ENCODE measurements around the gene HNRNPUL2.
A peak's percentile ranks its signal among the peaks of the same experiment; 100 is the strongest.
"Not testable (repeated sequence)": the region's sequence is repeated elsewhere in the genome, so short reads cannot be mapped to it uniquely, and the experiment has no call there.

HNRNPUL2 gene

GRCh38 chr11:62727165-62727871, at the start of gene HNRNPUL2:
HNRNPUL2 (minus strand) TSS chr11:62727457; CDS start chr11:62727156, 301 bp downstream.
- Mint-ChIP-seq H3K4me3 (peak within 1 kb of the TSS; percentile 97), H3K9me3 (no peaks in the 10 kb centered on the region), H3K27ac (ENCODE audit: low read depth) (peak within 1 kb of the TSS; percentile 96), H3K27me3 (no peaks in the 10 kb centered on the region), H3K4me1 (peaks cover 43% of the 10 kb centered on the region), H3K36me3 (ENCODE audit: insufficient read depth) (peaks cover 63% of the 10 kb centered on the region)
- peak; percentile 82 for ATAC-seq (replicated peaks; ENCODE audit: extremely low read depth, poor library complexity, severe bottlenecking)
- DNase-seq (ENCODE audit: low spot score in 2 of 2): peak; percentile 95 to 99

GRCh38 chr11:62775646-62776045, 48.4 kb upstream of the HNRNPUL2 start:
- H3K4me3 Mint-ChIP-seq: no peak overlapping the region
- no peaks in the 10 kb centered on the region for H3K9me3 Mint-ChIP-seq
- H3K4me1 Mint-ChIP-seq: peaks cover 14% of the 10 kb centered on the region
- no peak for DNase-seq (ENCODE audit: low spot score in 2 of 2)
- peaks cover 16% of the 10 kb centered on the region for H3K36me3 Mint-ChIP-seq (ENCODE audit: insufficient read depth)
- no peak overlapping the region for H3K27ac Mint-ChIP-seq (ENCODE audit: low read depth)
- no peak for ATAC-seq (replicated peaks; ENCODE audit: extremely low read depth, poor library complexity, severe bottlenecking)
- H3K27me3 Mint-ChIP-seq: no peaks in the 10 kb centered on the region

- Mint-ChIP-seq H3K27ac (ENCODE audit: low read depth) (no peak overlapping the region), H3K4me3 (no peak overlapping the region), H3K4me1 (peaks cover 22% of the 10 kb centered on the region), H3K27me3 (no peaks in the 10 kb centered on the region), H3K9me3 (no peaks in the 10 kb centered on the region), H3K36me3 (ENCODE audit: insufficient read depth) (peaks cover 16% of the 10 kb centered on the region)
- DNase-seq (ENCODE audit: low spot score in 2 of 2): no peak
- no peak for ATAC-seq (replicated peaks; ENCODE audit: extremely low read depth, poor library complexity, severe bottlenecking)
Measured at GRCh38 chr11:62774407-62774806, 47.1 kb upstream of the HNRNPUL2 start.

- peak within 1 kb of the TSS; percentile 96 for H3K27ac Mint-ChIP-seq (ENCODE audit: low read depth)
- ATAC-seq (replicated peaks; ENCODE audit: extremely low read depth, poor library complexity, severe bottlenecking) (peak; percentile 83), DNase-seq (ENCODE audit: low spot score in 2 of 2) (peak; percentile 74 to 76)
- peaks cover 9% of the 10 kb centered on the region for H3K36me3 Mint-ChIP-seq (ENCODE audit: insufficient read depth)
- H3K27me3 Mint-ChIP-seq: no peaks in the 10 kb centered on the region
- peak within 1 kb of the TSS; percentile 94 for H3K4me3 Mint-ChIP-seq
- peaks cover 22% of the 10 kb centered on the region for H3K4me1 Mint-ChIP-seq
- H3K9me3 Mint-ChIP-seq: no peaks in the 10 kb centered on the region
Measured at GRCh38 chr11:62771144-62772021, 44.1 kb upstream of the HNRNPUL2 start, which contains the start of gene TAF6L. TAF6L (plus strand) TSS chr11:62771396; CDS start chr11:62775784, 4,388 bp downstream.

GRCh38 chr11:62770778-62771143, 43.5 kb upstream of the HNRNPUL2 start:
- no peaks in the 10 kb centered on the region for H3K9me3 Mint-ChIP-seq
- peak overlapping the region; percentile 94 for H3K4me3 Mint-ChIP-seq
- H3K4me1 Mint-ChIP-seq: peaks cover 22% of the 10 kb centered on the region
- DNase-seq (ENCODE audit: low spot score in 2 of 2): no peak
- H3K27ac Mint-ChIP-seq (ENCODE audit: low read depth): peak overlapping the region; percentile 96
- no peak for ATAC-seq (replicated peaks; ENCODE audit: extremely low read depth, poor library complexity, severe bottlenecking)
- no peaks in the 10 kb centered on the region for H3K27me3 Mint-ChIP-seq
- H3K36me3 Mint-ChIP-seq (ENCODE audit: insufficient read depth): peaks cover 13% of the 10 kb centered on the region

GRCh38 chr11:62760867-62761227, 33.6 kb upstream of the HNRNPUL2 start:
- H3K27me3 Mint-ChIP-seq; DNase-seq (ENCODE audit: low spot score in 2 of 2); ATAC-seq (replicated peaks; ENCODE audit: extremely low read depth, poor library complexity, severe bottlenecking); H3K9me3 Mint-ChIP-seq: not testable (repeated sequence)
- Mint-ChIP-seq H3K27ac (ENCODE audit: low read depth) (peak overlapping the region; percentile 89), H3K4me3 (peak overlapping the region; percentile 93), H3K4me1 (peaks cover 21% of the 10 kb centered on the region), H3K36me3 (ENCODE audit: insufficient read depth) (peaks cover 20% of the 10 kb centered on the region)

- H3K36me3 Mint-ChIP-seq (ENCODE audit: insufficient read depth): peaks cover 18% of the 10 kb centered on the region
- H3K27me3 Mint-ChIP-seq: no peaks in the 10 kb centered on the region
- H3K9me3 Mint-ChIP-seq: no peaks in the 10 kb centered on the region
- DNase-seq (ENCODE audit: low spot score in 2 of 2) (no peak), ATAC-seq (replicated peaks; ENCODE audit: extremely low read depth, poor library complexity, severe bottlenecking) (no peak)
- H3K4me1 Mint-ChIP-seq: peaks cover 27% of the 10 kb centered on the region
- peak overlapping the region; percentile 74 for H3K27ac Mint-ChIP-seq (ENCODE audit: low read depth)
- H3K4me3 Mint-ChIP-seq: no peak overlapping the region
Measured at GRCh38 chr11:62757846-62758788, 30.9 kb upstream of the HNRNPUL2 start.

- peaks cover 8% of the 10 kb centered on the region for H3K36me3 Mint-ChIP-seq (ENCODE audit: insufficient read depth)
- DNase-seq (ENCODE audit: low spot score in 2 of 2) (no peak), ATAC-seq (replicated peaks; ENCODE audit: extremely low read depth, poor library complexity, severe bottlenecking) (no peak)
- H3K27me3 Mint-ChIP-seq: no peaks in the 10 kb centered on the region
- no peak overlapping the region for H3K27ac Mint-ChIP-seq (ENCODE audit: low read depth)
- H3K4me1 Mint-ChIP-seq: peaks cover 12% of the 10 kb centered on the region
- peak overlapping the region; percentile 88 for H3K4me3 Mint-ChIP-seq
- no peaks in the 10 kb centered on the region for H3K9me3 Mint-ChIP-seq
Measured at GRCh38 chr11:62755086-62755615, 27.9 kb upstream of the HNRNPUL2 start.

- Mint-ChIP-seq H3K27me3 (no peaks in the 10 kb centered on the region), H3K27ac (ENCODE audit: low read depth) (peak within 1 kb of the TSS; percentile 88), H3K36me3 (ENCODE audit: insufficient read depth) (peaks cover 12% of the 10 kb centered on the region), H3K9me3 (no peaks in the 10 kb centered on the region), H3K4me1 (peaks cover 14% of the 10 kb centered on the region), H3K4me3 (peak within 1 kb of the TSS; percentile 88)
- ATAC-seq (replicated peaks; ENCODE audit: extremely low read depth, poor library complexity, severe bottlenecking) (peak; percentile 97), DNase-seq (ENCODE audit: low spot score in 2 of 2) (peak; percentile 92 to 96)
Measured at GRCh38 chr11:62753736-62754603, 26.7 kb upstream of the HNRNPUL2 start, which contains the start of gene ZBTB3. ZBTB3 (minus strand) TSS chr11:62754160; CDS start chr11:62753664, 496 bp downstream.

GRCh38 chr11:62752994-62753735, 25.9 kb upstream of the HNRNPUL2 start:
- H3K27me3 Mint-ChIP-seq: no peaks in the 10 kb centered on the region
- peak overlapping the region; percentile 88 for H3K4me3 Mint-ChIP-seq
- H3K36me3 Mint-ChIP-seq (ENCODE audit: insufficient read depth): peaks cover 12% of the 10 kb centered on the region
- H3K4me1 Mint-ChIP-seq: peaks cover 18% of the 10 kb centered on the region
- H3K27ac Mint-ChIP-seq (ENCODE audit: low read depth): peak overlapping the region; percentile 88
- DNase-seq (ENCODE audit: low spot score in 2 of 2): no peak
- no peak for ATAC-seq (replicated peaks; ENCODE audit: extremely low read depth, poor library complexity, severe bottlenecking)
- H3K9me3 Mint-ChIP-seq: no peaks in the 10 kb centered on the region

Data from central memory CD8-positive, alpha-beta T cell (primary cell).